ENCODE results near the gene DGKI. TPM values are rescaled to one million over a fixed set of nuclear protein-coding genes. Genes with fewer than 3 reads are reported as not detected.

Gene DGKI
- total RNA-seq, 1 experiment from 2014 or later = 0.39 TPM

- Histone ChIP-seq H3K9me3 (ENCODE audit: low read depth, low read length, poor library complexity, severe bottlenecking) (no peaks in the 10 kb centered on the region), H3K4me1 (ENCODE audit: insufficient read depth, low read length, poor library complexity, severe bottlenecking) (no peaks in the 10 kb centered on the region), H3K4me3 (ENCODE audit: low read depth, low read length, poor library complexity, severe bottlenecking) (no peak overlapping the region), H3K36me3 (ENCODE audit: insufficient read depth, low read length, poor library complexity, severe bottlenecking) (no peaks in the 10 kb centered on the region), H3K27me3 (replicated peaks; ENCODE audit: insufficient read depth, low read depth, low read length, poor library complexity) (peaks cover 4% of the 10 kb centered on the region), H3K27ac (ENCODE audit: low read depth, low read length, poor library complexity, severe bottlenecking) (no peak overlapping the region)
- intact Hi-C loops (cut with micrococcal nuclease; ENCODE audit: unreplicated experiment) = no loop called here
- TF ChIP-seq EZH2 (IDR thresholded peaks at IDR 0.05; ENCODE audit: borderline replicate concordance, low read depth, low read length, poor library complexity, severe bottlenecking) = no peak
- no peak for TF ChIP-seq CTCF (conservative IDR thresholded peaks at IDR 0.05; ENCODE audit: low read depth, low read length)
- ChIA-PET POLR2A (ENCODE audit: low non-redundant PET) (no interaction called here), CTCF (no interaction called here)
- BruUV-seq (replicated peaks) = no TSS peak
- DNase-seq (ENCODE audit: low spot score) = no peak
Measured at GRCh38 chr7:137718355-137718754, 128.4 kb downstream of the DGKI start.

GRCh38 chr7:137717811-137718271, 128.9 kb downstream of the DGKI start:
- CTCF ChIA-PET = no interaction called here
- no TSS peak for BruUV-seq (replicated peaks)
- TF ChIP-seq CTCF (conservative IDR thresholded peaks at IDR 0.05; ENCODE audit: low read depth, low read length) = no peak
- intact Hi-C loops (cut with micrococcal nuclease; ENCODE audit: unreplicated experiment) = no loop called here
- H3K9me3 ChIP-seq (ENCODE audit: low read depth, low read length, poor library complexity, severe bottlenecking) = no peaks in the 10 kb centered on the region
- peak; percentile 73 for DNase-seq (ENCODE audit: low spot score)
- peaks cover 4% of the 10 kb centered on the region for H3K27me3 ChIP-seq (replicated peaks; ENCODE audit: insufficient read depth, low read depth, low read length, poor library complexity)
- H3K4me3 ChIP-seq (ENCODE audit: low read depth, low read length, poor library complexity, severe bottlenecking) = no peak overlapping the region
- POLR2A ChIA-PET (ENCODE audit: low non-redundant PET) = no interaction called here
- H3K27ac ChIP-seq (ENCODE audit: low read depth, low read length, poor library complexity, severe bottlenecking) = no peak overlapping the region
- H3K4me1 ChIP-seq (ENCODE audit: insufficient read depth, low read length, poor library complexity, severe bottlenecking) = no peaks in the 10 kb centered on the region
- H3K36me3 ChIP-seq (ENCODE audit: insufficient read depth, low read length, poor library complexity, severe bottlenecking) = no peaks in the 10 kb centered on the region

GRCh38 chr7:137717045-137717444, 129.7 kb downstream of the DGKI start:
- Histone ChIP-seq H3K27ac (ENCODE audit: low read depth, low read length, poor library complexity, severe bottlenecking) (no peak overlapping the region), H3K27me3 (replicated peaks; ENCODE audit: insufficient read depth, low read depth, low read length, poor library complexity) (peaks cover 4% of the 10 kb centered on the region), H3K36me3 (ENCODE audit: insufficient read depth, low read length, poor library complexity, severe bottlenecking) (no peaks in the 10 kb centered on the region), H3K4me3 (ENCODE audit: low read depth, low read length, poor library complexity, severe bottlenecking) (no peak overlapping the region), H3K4me1 (ENCODE audit: insufficient read depth, low read length, poor library complexity, severe bottlenecking) (no peaks in the 10 kb centered on the region), H3K9me3 (ENCODE audit: low read depth, low read length, poor library complexity, severe bottlenecking) (no peaks in the 10 kb centered on the region)
- no peak for DNase-seq (ENCODE audit: low spot score)
- intact Hi-C loops (cut with micrococcal nuclease; ENCODE audit: unreplicated experiment) = no loop called here
- BruUV-seq (replicated peaks) = no TSS peak
- ChIA-PET CTCF (no interaction called here), POLR2A (ENCODE audit: low non-redundant PET) (no interaction called here)
- no peak for TF ChIP-seq EZH2 (IDR thresholded peaks at IDR 0.05; ENCODE audit: borderline replicate concordance, low read depth, low read length, poor library complexity, severe bottlenecking)
- TF ChIP-seq CTCF (conservative IDR thresholded peaks at IDR 0.05; ENCODE audit: low read depth, low read length) = no peak
